ENCODE measurements around the gene LCN12.

- TF ChIP-seq CTCF (IDR thresholded peaks at IDR 0.05) (no peak), POLR2AphosphoS5 (IDR thresholded peaks at IDR 0.05; ENCODE audit: low read depth, low read length) (no peak)
Observed at GRCh38 chr9:136937186-136938001, 14.7 kb upstream of the LCN12 start.

Measured in Panc1 (cell line).